Brain microvascular endothelial cell (primary cell): Measurements from ENCODE around the gene CPT2.

Experiments
- DNase-seq: peaks from one replicate; pipeline ENCODE4 v3.0.0-alpha.2; 2020
- H3K27ac ChIP-seq: fragments of 250-450 bp; sonication (Bioruptor Pico); 2 replicates; pipeline ENCODE4 v1.5.1; 2020; ENCODE audit warnings: mild to moderate bottlenecking, moderate library complexity
- H3K27me3 ChIP-seq: fragments of 250-450 bp; sonication (Bioruptor Pico); replicated peaks from 2 replicates; pipeline ENCODE4 v1.5.1; 2020; ENCODE audit warnings: mild to moderate bottlenecking
- H3K36me3 ChIP-seq: fragments of 250-450 bp; sonication (Bioruptor Pico); replicated peaks from 2 replicates; pipeline ENCODE4 v1.5.1; 2020; ENCODE audit warnings: mild to moderate bottlenecking
- H3K4me3 ChIP-seq: 2 replicates; pipeline ENCODE4 v1.5.1; 2011; ENCODE audit warnings: low read depth, mild to moderate bottlenecking, control low read depth, low read length, moderate library complexity
- CTCF ChIP-seq: IDR thresholded peaks from 2 replicates; pipeline ENCODE4 v1.5.1; 2011; ENCODE audit warnings: low read depth, mild to moderate bottlenecking, moderate library complexity, low read length, control low read depth, inconsistent platforms; ENCODE audit errors: missing control alignments
- in situ Hi-C: cut with HindIII; loops from 2 replicates; pipeline ENCODE4 v1.10.0; 2017; ENCODE audit warnings: low sequenced_read_pairs, low pct_ligation_motif_present

CPT2 gene

GRCh38 chr1:53174971-53175913 is 21.4 kb upstream of the CPT2 start:
- in situ Hi-C loops = no loop called here
- no peak overlapping the region for H3K27ac ChIP-seq
- no peaks in the 10 kb centered on the region for H3K36me3 ChIP-seq
- no peaks in the 10 kb centered on the region for H3K27me3 ChIP-seq
- no peak for TF ChIP-seq CTCF
- no peak for DNase-seq
- H3K4me3 ChIP-seq = no peak overlapping the region

GRCh38 chr1:53176452-53177208 is 20.0 kb upstream of the CPT2 start:
- no peak for DNase-seq
- Histone ChIP-seq H3K4me3 (no peak overlapping the region), H3K36me3 (no peaks in the 10 kb centered on the region), H3K27ac (no peak overlapping the region), H3K27me3 (no peaks in the 10 kb centered on the region)
- peak; percentile 18 for TF ChIP-seq CTCF
- in situ Hi-C loops = no loop called here

- in situ Hi-C loops = no loop called here
- DNase-seq = peak; percentile 30
- Histone ChIP-seq H3K4me3 (no peak overlapping the region), H3K27me3 (no peaks in the 10 kb centered on the region), H3K36me3 (no peaks in the 10 kb centered on the region), H3K27ac (no peak overlapping the region)
- TF ChIP-seq CTCF = no peak
Measured at GRCh38 chr1:53180226-53180625, 16.4 kb upstream of the CPT2 start.

GRCh38 chr1:53180951-53181350 is 15.7 kb upstream of the CPT2 start:
- no peaks in the 10 kb centered on the region for H3K36me3 ChIP-seq
- no peak overlapping the region for H3K4me3 ChIP-seq
- no peak for TF ChIP-seq CTCF
- DNase-seq = no peak
- no peaks in the 10 kb centered on the region for H3K27me3 ChIP-seq
- H3K27ac ChIP-seq = no peak overlapping the region
- in situ Hi-C loops = no loop called here

GRCh38 chr1:53182111-53182593 is 14.5 kb upstream of the CPT2 start:
- TF ChIP-seq CTCF = peak; percentile 81
- DNase-seq = peak; percentile 79
- H3K4me3 ChIP-seq = no peak overlapping the region
- H3K36me3 ChIP-seq = no peaks in the 10 kb centered on the region
- in situ Hi-C loops = no loop called here
- H3K27ac ChIP-seq = no peak overlapping the region
- H3K27me3 ChIP-seq = no peaks in the 10 kb centered on the region
